Embryonic facial prominence (tissue), 1 donor: ENCODE results near the gene GFOD1.

Source experiments
- DNase-seq: peaks from one replicate; pipeline ENCODE4 v3.0.0-alpha.2; 2016; ENCODE audit errors: extremely low spot score

GFOD1 gene

GRCh38 chr6:13487122-13488014 is at the start of gene GFOD1:
Gene GFOD1, minus strand, starts transcription at chr6:13487600. Its CDS starts 710 bp downstream, at chr6:13486890.
- no peak for DNase-seq

- DNase-seq, result no peak
Observed at GRCh38 chr6:13536796-13537526, 49.6 kb upstream of the GFOD1 start.

GRCh38 chr6:13535306-13535705 is 47.9 kb upstream of the GFOD1 start:
- no peak for DNase-seq

- no peak for DNase-seq
Observed at GRCh38 chr6:13534536-13534935, 47.1 kb upstream of the GFOD1 start.

- no peak for DNase-seq
Observed at GRCh38 chr6:13531956-13532355, 44.6 kb upstream of the GFOD1 start.

GRCh38 chr6:13528777-13529343 is 41.5 kb upstream of the GFOD1 start:
- no peak for DNase-seq

- DNase-seq, result no peak
Observed at GRCh38 chr6:13528232-13528631, 40.8 kb upstream of the GFOD1 start.

GRCh38 chr6:13527671-13528056 is 40.3 kb upstream of the GFOD1 start:
- no peak for DNase-seq

GRCh38 chr6:13526727-13527670 is 39.6 kb upstream of the GFOD1 start:
- DNase-seq, result no peak

- DNase-seq, result no peak
Observed at GRCh38 chr6:13526357-13526726, 38.9 kb upstream of the GFOD1 start.

GRCh38 chr6:13524801-13525508 is 37.6 kb upstream of the GFOD1 start:
- DNase-seq, result no peak

GRCh38 chr6:13523826-13524622 is 36.6 kb upstream of the GFOD1 start:
- no peak for DNase-seq

- DNase-seq, result no peak
Observed at GRCh38 chr6:13522656-13523055, 35.3 kb upstream of the GFOD1 start.

- no peak for DNase-seq
Observed at GRCh38 chr6:13519839-13520238, 32.4 kb upstream of the GFOD1 start.

GRCh38 chr6:13517116-13517515 is 29.7 kb upstream of the GFOD1 start:
- no peak for DNase-seq

GRCh38 chr6:13515912-13516311 is 28.5 kb upstream of the GFOD1 start:
- DNase-seq, result no peak

- no peak for DNase-seq
Observed at GRCh38 chr6:13513626-13514502, 26.5 kb upstream of the GFOD1 start.

- no peak for DNase-seq
Observed at GRCh38 chr6:13512900-13513299, 25.5 kb upstream of the GFOD1 start.
